Caco-2 (cell line): ENCODE data around the gene RAB37. TPM values are rescaled to one million over a fixed set of nuclear protein-coding genes. Genes with fewer than 3 reads are reported as not detected.

Experiments
- BruUV-seq: library from RNA; stranded (reverse); fragments of 400-500 nt; replicated peaks from 2 replicates; lab custom pipeline; 2021; lab: Mats Ljungman, UMichigan
- CTCF ChIA-PET: fragments of 300-600 bp; sonication (Branson Sonifier 250); formaldehyde crosslinking; loops from one replicate; lab custom pipeline; 2022; ENCODE audit warnings: antibody characterized with exemption; lab: Charles Lee
- POLR2A ChIA-PET: fragments of 300-600 bp; sonication (Branson Sonifier 250); formaldehyde crosslinking; loops from one replicate; lab custom pipeline; 2022; ENCODE audit warnings: antibody characterized with exemption; lab: Charles Lee
- DNase-seq, 2 experiments: peaks; one replicate each; pipeline versions ENCODE4 v3.0.0 to v3.0.0-alpha.2; 2020 to 2022
- H3K27me3 ChIP-seq: replicated peaks from 2 replicates; pipeline ENCODE4 v1.6.0; 2011; ENCODE audit warnings: low read length; ENCODE audit not compliant: control insufficient read depth, insufficient read depth
- H3K36me3 ChIP-seq: 2 replicates; pipeline ENCODE4 v1.5.1; 2011; ENCODE audit warnings: low read length; ENCODE audit not compliant: control insufficient read depth, insufficient read depth
- H3K4me1 ChIP-seq: fragments of 250-450 bp; sonication (Bioruptor Pico); 2 replicates; pipeline ENCODE4 v1.5.1; 2020; ENCODE audit warnings: mild to moderate bottlenecking
- H3K4me3 ChIP-seq: 2 replicates; pipeline ENCODE4 v1.5.1; 2011; ENCODE audit warnings: low read depth, mild to moderate bottlenecking, control low read depth, low read length
- H3K9me3 ChIP-seq: fragments of 250-450 bp; sonication (Bioruptor Pico); 2 replicates; pipeline ENCODE4 v1.5.1; 2020; ENCODE audit warnings: mild to moderate bottlenecking, moderate library complexity
- H3K27ac Mint-ChIP-seq: one replicate; pipeline ENCODE4 v1.8.0; 2022; ENCODE audit warnings: mixed read lengths; ENCODE audit not compliant: unreplicated experiment
- H3K27me3 Mint-ChIP-seq: one replicate; pipeline ENCODE4 v1.8.0; 2022; ENCODE audit warnings: mixed read lengths; ENCODE audit not compliant: insufficient read depth, unreplicated experiment
- H3K36me3 Mint-ChIP-seq: one replicate; pipeline ENCODE4 v1.8.0; 2022; ENCODE audit warnings: mild to moderate bottlenecking, mixed read lengths; ENCODE audit not compliant: insufficient read depth, unreplicated experiment
- H3K4me1 Mint-ChIP-seq: one replicate; pipeline ENCODE4 v1.8.0; 2022; ENCODE audit warnings: low read depth, mixed read lengths; ENCODE audit not compliant: unreplicated experiment
- H3K4me3 Mint-ChIP-seq: one replicate; pipeline ENCODE4 v1.8.0; 2022; ENCODE audit warnings: mild to moderate bottlenecking, moderate library complexity, mixed read lengths; ENCODE audit not compliant: unreplicated experiment
- H3K9me3 Mint-ChIP-seq: one replicate; pipeline ENCODE4 v1.8.0; 2022; ENCODE audit warnings: mixed read lengths; ENCODE audit not compliant: unreplicated experiment
- intact Hi-C: fragments of 100-400 bp; cut with micrococcal nuclease; formaldehyde crosslinking; loops from one replicate; pipeline ENCODE4 v1.10.0; 2022; ENCODE audit not compliant: unreplicated experiment
- total RNA-seq: library from RNA; stranded (reverse); gene quantifications from 2 replicates; pipeline ENCODE4 v1.2.3, GENCODE V29; 2022
- TF ChIP-seq, protein P1 (sequence below), 2 experiments: fragments of 200-600 bp in 1 of 2; IDR thresholded peaks; 1 replicate in 1 of 2; 2 replicates in 1 of 2; pipeline versions ENCODE4 v1.5.1 to v1.8.0; 2011 to 2022; ENCODE audit warnings: antibody characterized with exemption in 1 of 2, control low read depth in 1 of 2, inconsistent platforms in 1 of 2, low read depth in 1 of 2, low read length in 1 of 2, mild to moderate bottlenecking in 1 of 2, moderate library complexity in 1 of 2; ENCODE audit not compliant: insufficient read depth in 1 of 2, severe bottlenecking in 1 of 2, unreplicated experiment in 1 of 2

The RAB37 gene
- total RNA-seq, 1 experiment from 2014 or later, result 12.3 TPM

DNA sequence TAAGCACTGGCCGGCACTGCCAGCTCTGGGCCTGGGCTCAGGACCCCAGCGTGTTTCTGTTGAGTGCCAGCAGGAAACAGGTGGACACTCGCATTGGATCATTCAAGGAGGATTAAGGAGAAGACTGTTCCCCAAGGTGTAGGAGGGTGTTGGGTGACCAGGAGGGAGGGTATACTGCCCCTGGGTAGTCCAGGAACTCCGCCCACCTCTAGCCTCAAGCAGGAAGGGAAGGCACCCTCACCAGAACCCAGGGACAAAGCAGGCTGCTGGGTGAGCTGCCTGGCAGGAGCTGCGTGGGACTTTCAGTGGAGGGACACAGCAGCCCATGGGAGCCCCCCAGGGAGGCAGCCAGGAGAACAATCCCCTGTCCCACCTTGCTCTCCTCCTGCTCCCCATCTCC lies 7.7 kb upstream of the RAB37 start:
- ChIA-PET POLR2A (no interaction called here), CTCF (no interaction called here)
- H3K27me3 Mint-ChIP-seq, result no peaks in the 10 kb centered on the region
- DNase-seq, result no peak
- peaks cover 3% of the 10 kb centered on the region for H3K4me1 Mint-ChIP-seq
- Histone ChIP-seq H3K4me3 (no peak overlapping the region), H3K36me3 (no peaks in the 10 kb centered on the region), H3K9me3 (0 out of 2 replicates have a peak, but pooled peaks cover 3% of the 10 kb centered on the region), H3K4me1 (no peaks in the 10 kb centered on the region), H3K27me3 (no peaks in the 10 kb centered on the region)
- no peaks in the 10 kb centered on the region for H3K36me3 Mint-ChIP-seq
- no TSS peak for BruUV-seq
- no peak overlapping the region for H3K27ac Mint-ChIP-seq
- H3K9me3 Mint-ChIP-seq, result no peaks in the 10 kb centered on the region
- TF ChIP-seq, protein P1, sequence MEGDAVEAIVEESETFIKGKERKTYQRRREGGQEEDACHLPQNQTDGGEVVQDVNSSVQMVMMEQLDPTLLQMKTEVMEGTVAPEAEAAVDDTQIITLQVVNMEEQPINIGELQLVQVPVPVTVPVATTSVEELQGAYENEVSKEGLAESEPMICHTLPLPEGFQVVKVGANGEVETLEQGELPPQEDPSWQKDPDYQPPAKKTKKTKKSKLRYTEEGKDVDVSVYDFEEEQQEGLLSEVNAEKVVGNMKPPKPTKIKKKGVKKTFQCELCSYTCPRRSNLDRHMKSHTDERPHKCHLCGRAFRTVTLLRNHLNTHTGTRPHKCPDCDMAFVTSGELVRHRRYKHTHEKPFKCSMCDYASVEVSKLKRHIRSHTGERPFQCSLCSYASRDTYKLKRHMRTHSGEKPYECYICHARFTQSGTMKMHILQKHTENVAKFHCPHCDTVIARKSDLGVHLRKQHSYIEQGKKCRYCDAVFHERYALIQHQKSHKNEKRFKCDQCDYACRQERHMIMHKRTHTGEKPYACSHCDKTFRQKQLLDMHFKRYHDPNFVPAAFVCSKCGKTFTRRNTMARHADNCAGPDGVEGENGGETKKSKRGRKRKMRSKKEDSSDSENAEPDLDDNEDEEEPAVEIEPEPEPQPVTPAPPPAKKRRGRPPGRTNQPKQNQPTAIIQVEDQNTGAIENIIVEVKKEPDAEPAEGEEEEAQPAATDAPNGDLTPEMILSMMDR (IDR thresholded peaks at IDR 0.05; ENCODE audit: insufficient read depth in 1 of 2, low read depth in 1 of 2, low read length in 1 of 2, severe bottlenecking in 1 of 2, unreplicated experiment in 1 of 2), result no peak
- intact Hi-C loops, result no loop called here
- no peak overlapping the region for H3K4me3 Mint-ChIP-seq

DNA sequence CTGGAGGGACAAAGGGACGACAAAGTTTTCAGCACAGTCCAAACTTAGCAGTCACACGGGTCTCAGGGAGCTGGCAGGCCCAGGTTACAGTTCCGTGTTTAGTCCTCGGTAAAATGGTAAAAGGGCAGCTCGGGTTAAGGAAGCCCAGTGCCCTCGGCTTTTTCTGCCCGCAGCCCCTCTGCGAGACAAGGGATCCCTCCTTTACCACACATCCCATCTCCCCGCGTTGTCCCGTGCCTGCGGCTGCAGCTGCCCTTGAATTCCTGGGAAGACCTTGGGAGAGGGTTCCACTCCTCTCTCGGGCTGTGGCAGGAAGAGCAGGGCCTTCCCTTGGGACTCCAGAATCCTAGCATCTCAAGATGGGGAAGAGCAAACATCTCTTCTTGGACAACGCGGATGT lies 7.2 kb upstream of the RAB37 start:
- Mint-ChIP-seq H3K27me3 (no peaks in the 10 kb centered on the region), H3K36me3 (no peaks in the 10 kb centered on the region), H3K4me3 (no peak overlapping the region), H3K4me1 (peaks cover 3% of the 10 kb centered on the region), H3K27ac (no peak overlapping the region), H3K9me3 (no peaks in the 10 kb centered on the region)
- TF ChIP-seq, protein P1 (IDR thresholded peaks at IDR 0.05; ENCODE audit: insufficient read depth in 1 of 2, low read depth in 1 of 2, low read length in 1 of 2, severe bottlenecking in 1 of 2, unreplicated experiment in 1 of 2), result no peak
- 0 out of 2 replicates have a peak, but pooled peaks cover 3% of the 10 kb centered on the region for H3K9me3 ChIP-seq
- no peaks in the 10 kb centered on the region for H3K4me1 ChIP-seq
- no peak overlapping the region for H3K4me3 ChIP-seq
- CTCF ChIA-PET, result no interaction called here
- H3K27me3 ChIP-seq, result no peaks in the 10 kb centered on the region
- DNase-seq, result no peak
- intact Hi-C loops, result no loop called here
- no TSS peak for BruUV-seq
- H3K36me3 ChIP-seq, result no peaks in the 10 kb centered on the region
- POLR2A ChIA-PET, result no interaction called here

DNA sequence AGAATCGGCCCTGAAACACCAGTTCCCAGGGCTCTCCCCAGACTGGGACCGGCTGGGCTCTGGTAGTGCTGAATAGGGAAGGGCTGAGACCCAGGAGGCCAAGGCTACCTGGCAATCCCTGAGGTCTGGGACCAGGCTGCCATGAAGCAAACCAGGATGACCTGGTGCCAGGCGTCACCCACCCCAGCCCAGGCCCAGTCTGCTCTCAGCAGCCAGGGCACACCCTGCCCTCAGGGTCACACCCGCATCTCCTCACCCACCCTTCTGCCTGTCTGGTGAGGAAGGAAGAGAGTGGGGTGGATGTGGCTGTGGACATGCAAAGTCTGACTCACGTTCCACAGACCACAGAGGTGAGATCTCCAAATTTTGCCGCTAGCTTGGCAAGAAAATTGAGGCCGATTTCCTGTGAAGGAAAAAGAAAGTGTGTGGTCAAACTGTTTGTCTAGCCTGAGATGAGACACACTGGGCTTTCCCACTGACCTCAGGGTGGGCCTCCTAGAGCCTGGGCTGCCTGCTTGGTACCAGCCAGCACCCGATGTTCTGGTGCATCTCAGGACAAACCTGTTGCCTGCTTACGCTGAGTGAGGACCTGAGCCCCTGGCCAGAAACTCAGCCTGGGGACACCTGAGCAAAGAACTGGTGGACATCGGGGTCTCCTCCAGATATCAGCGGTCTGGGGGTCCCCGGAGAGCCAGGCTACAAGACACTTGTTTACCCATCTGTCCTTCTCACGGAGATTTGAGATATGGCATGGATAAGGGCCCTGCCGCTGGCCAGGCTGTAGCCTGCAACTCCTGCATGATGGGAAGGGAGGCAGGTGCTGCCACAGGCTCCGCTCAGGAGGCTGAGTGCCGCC lies 6.3 kb upstream of the RAB37 start:
- BruUV-seq, result no TSS peak

More for the DNA sequence above, 6.3 kb upstream of the RAB37 start:
- Histone ChIP-seq H3K36me3 (no peaks in the 10 kb centered on the region), H3K9me3 (0 out of 2 replicates have a peak, but pooled peaks cover 3% of the 10 kb centered on the region), H3K4me1 (peaks cover 6% of the 10 kb centered on the region), H3K27me3 (no peaks in the 10 kb centered on the region), H3K4me3 (no peak overlapping the region)
- CTCF ChIA-PET, result no interaction called here
- intact Hi-C loops, result no loop called here
- Mint-ChIP-seq H3K4me1 (peaks cover 6% of the 10 kb centered on the region), H3K4me3 (no peak overlapping the region), H3K27me3 (no peaks in the 10 kb centered on the region), H3K9me3 (no peaks in the 10 kb centered on the region), H3K27ac (no peak overlapping the region), H3K36me3 (no peaks in the 10 kb centered on the region)
- DNase-seq, result no peak
- TF ChIP-seq, protein P1 (IDR thresholded peaks at IDR 0.05; ENCODE audit: insufficient read depth in 1 of 2, low read depth in 1 of 2, low read length in 1 of 2, severe bottlenecking in 1 of 2, unreplicated experiment in 1 of 2), result no peak
- POLR2A ChIA-PET, result no interaction called here
